ENCODE measurements around the gene ELFN1.

The ELFN1 gene

GRCh38 chr7:1745018-1745532, 75.0 kb downstream of the ELFN1 start:
- WGBS (ENCODE audit: insufficient coverage): 97% methylated on average over 42 of the region's 46 CpGs
- Histone ChIP-seq H3K27me3 (replicated peaks in 2 of 5; ENCODE audit: control insufficient read depth in 4 of 5, insufficient read depth in 5 of 5, low read length in 4 of 5) (peaks cover 0 to 8% (median 0%) of the 10 kb centered on the region in 5 experiments), H3K4me1 (ENCODE audit: control extremely low read depth in 1 of 4, control insufficient read depth in 4 of 4, insufficient read depth in 4 of 4, low read length in 3 of 4) (peaks cover 0 to 31% (median 19%) of the 10 kb centered on the region in 4 experiments), H3K9me3 (ENCODE audit: control extremely low read depth in 1 of 5, control insufficient read depth in 4 of 5, insufficient read depth in 2 of 5, low read depth in 1 of 5, low read length in 4 of 5) (no peaks in the 10 kb centered on the region), H3K27ac (ENCODE audit: insufficient read depth in 1 of 2, low read depth in 1 of 2, low read length in 2 of 2, poor library complexity in 1 of 2, severe bottlenecking in 2 of 2) (no peak overlapping the region), H3K36me3 (ENCODE audit: control insufficient read depth in 4 of 4, insufficient read depth in 4 of 4, low read length in 3 of 4) (no peaks in the 10 kb centered on the region), H3K4me3 (ENCODE audit: control insufficient read depth in 1 of 7, extremely low read depth in 1 of 7, insufficient read depth in 4 of 7, low read depth in 2 of 7, low read length in 6 of 7) (no peak overlapping the region)
- no peak for DNase-seq
- ChIA-PET POLR2A (no interaction called here), CTCF (no interaction called here)

- ChIA-PET CTCF (no interaction called here), POLR2A (no interaction called here)
- Histone ChIP-seq H3K27ac (ENCODE audit: insufficient read depth in 1 of 2, low read depth in 1 of 2, low read length in 2 of 2, poor library complexity in 1 of 2, severe bottlenecking in 2 of 2) (no peak overlapping the region), H3K4me3 (ENCODE audit: control insufficient read depth in 1 of 7, extremely low read depth in 1 of 7, insufficient read depth in 4 of 7, low read depth in 2 of 7, low read length in 6 of 7) (no peak overlapping the region), H3K4me1 (ENCODE audit: control extremely low read depth in 1 of 4, control insufficient read depth in 4 of 4, insufficient read depth in 4 of 4, low read length in 3 of 4) (peaks cover 0 to 31% (median 19%) of the 10 kb centered on the region in 4 experiments), H3K36me3 (ENCODE audit: control insufficient read depth in 4 of 4, insufficient read depth in 4 of 4, low read length in 3 of 4) (no peaks in the 10 kb centered on the region), H3K9me3 (ENCODE audit: control extremely low read depth in 1 of 5, control insufficient read depth in 4 of 5, insufficient read depth in 2 of 5, low read depth in 1 of 5, low read length in 4 of 5) (no peaks in the 10 kb centered on the region), H3K27me3 (replicated peaks in 2 of 5; ENCODE audit: control insufficient read depth in 4 of 5, insufficient read depth in 5 of 5, low read length in 4 of 5) (peaks cover 0 to 8% (median 0%) of the 10 kb centered on the region in 5 experiments)
- no peak for DNase-seq
- WGBS (ENCODE audit: insufficient coverage): 94% methylated on average over 70 of the region's 72 CpGs
These were observed 75.8 kb downstream of the ELFN1 start for GRCh38 chr7:1745576-1746490.

- H3K27me3 ChIP-seq (replicated peaks in 2 of 5; ENCODE audit: control insufficient read depth in 4 of 5, insufficient read depth in 5 of 5, low read length in 4 of 5): peaks cover 0 to 8% (median 0%) of the 10 kb centered on the region in 5 experiments
- CTCF ChIA-PET: no interaction called here
- H3K36me3 ChIP-seq (ENCODE audit: control insufficient read depth in 4 of 4, insufficient read depth in 4 of 4, low read length in 3 of 4): no peaks in the 10 kb centered on the region
- no peak overlapping the region for H3K4me3 ChIP-seq (ENCODE audit: control insufficient read depth in 1 of 7, extremely low read depth in 1 of 7, insufficient read depth in 4 of 7, low read depth in 2 of 7, low read length in 6 of 7)
- H3K4me1 ChIP-seq (ENCODE audit: control extremely low read depth in 1 of 4, control insufficient read depth in 4 of 4, insufficient read depth in 4 of 4, low read length in 3 of 4): peaks cover 0 to 26% (median 19%) of the 10 kb centered on the region in 4 experiments
- POLR2A ChIA-PET: no interaction called here
- 93% methylated on average over 47 of the region's 60 CpGs for WGBS (ENCODE audit: insufficient coverage)
- no peaks in the 10 kb centered on the region for H3K9me3 ChIP-seq (ENCODE audit: control extremely low read depth in 1 of 5, control insufficient read depth in 4 of 5, insufficient read depth in 2 of 5, low read depth in 1 of 5, low read length in 4 of 5)
- no peak overlapping the region for H3K27ac ChIP-seq (ENCODE audit: insufficient read depth in 1 of 2, low read depth in 1 of 2, low read length in 2 of 2, poor library complexity in 1 of 2, severe bottlenecking in 2 of 2)
- no peak for DNase-seq
These were observed 76.5 kb downstream of the ELFN1 start for GRCh38 chr7:1746491-1746975.

GRCh38 chr7:1747004-1747801, 77.1 kb downstream of the ELFN1 start:
- H3K4me1 ChIP-seq (ENCODE audit: control extremely low read depth in 1 of 4, control insufficient read depth in 4 of 4, insufficient read depth in 4 of 4, low read length in 3 of 4): peaks cover 0 to 19% (median 14%) of the 10 kb centered on the region in 4 experiments
- ChIA-PET CTCF (no interaction called here), POLR2A (no interaction called here)
- H3K27me3 ChIP-seq (replicated peaks in 2 of 5; ENCODE audit: control insufficient read depth in 4 of 5, insufficient read depth in 5 of 5, low read length in 4 of 5): peaks cover 0 to 8% (median 0%) of the 10 kb centered on the region in 5 experiments
- no peaks in the 10 kb centered on the region for H3K36me3 ChIP-seq (ENCODE audit: control insufficient read depth in 4 of 4, insufficient read depth in 4 of 4, low read length in 3 of 4)
- no peak for DNase-seq
- H3K27ac ChIP-seq (ENCODE audit: insufficient read depth in 1 of 2, low read depth in 1 of 2, low read length in 2 of 2, poor library complexity in 1 of 2, severe bottlenecking in 2 of 2): no peak overlapping the region
- H3K4me3 ChIP-seq (ENCODE audit: control insufficient read depth in 1 of 7, extremely low read depth in 1 of 7, insufficient read depth in 4 of 7, low read depth in 2 of 7, low read length in 6 of 7): no peak overlapping the region
- 93% methylated on average over 25 of the region's 38 CpGs for WGBS (ENCODE audit: insufficient coverage)
- H3K9me3 ChIP-seq (ENCODE audit: control extremely low read depth in 1 of 5, control insufficient read depth in 4 of 5, insufficient read depth in 2 of 5, low read depth in 1 of 5, low read length in 4 of 5): no peaks in the 10 kb centered on the region

- peak in 1 of 3 donors; percentile 30 for DNase-seq
- ChIA-PET CTCF (no interaction called here), POLR2A (no interaction called here)
- H3K4me3 ChIP-seq (ENCODE audit: control insufficient read depth in 1 of 7, extremely low read depth in 1 of 7, insufficient read depth in 4 of 7, low read depth in 2 of 7, low read length in 6 of 7): no peak overlapping the region
- no peaks in the 10 kb centered on the region for H3K36me3 ChIP-seq (ENCODE audit: control insufficient read depth in 4 of 4, insufficient read depth in 4 of 4, low read length in 3 of 4)
- H3K9me3 ChIP-seq (ENCODE audit: control extremely low read depth in 1 of 5, control insufficient read depth in 4 of 5, insufficient read depth in 2 of 5, low read depth in 1 of 5, low read length in 4 of 5): no peaks in the 10 kb centered on the region
- 75% methylated on average over 23 of the region's 32 CpGs for WGBS (ENCODE audit: insufficient coverage)
- H3K27me3 ChIP-seq (replicated peaks in 2 of 5; ENCODE audit: control insufficient read depth in 4 of 5, insufficient read depth in 5 of 5, low read length in 4 of 5): peaks cover 0 to 8% (median 0%) of the 10 kb centered on the region in 5 experiments
- H3K27ac ChIP-seq (ENCODE audit: insufficient read depth in 1 of 2, low read depth in 1 of 2, low read length in 2 of 2, poor library complexity in 1 of 2, severe bottlenecking in 2 of 2): no peak overlapping the region
- H3K4me1 ChIP-seq (ENCODE audit: control extremely low read depth in 1 of 4, control insufficient read depth in 4 of 4, insufficient read depth in 4 of 4, low read length in 3 of 4): peaks cover 0 to 9% (median 5%) of the 10 kb centered on the region in 4 experiments
These were observed 78.2 kb downstream of the ELFN1 start for GRCh38 chr7:1748076-1748838.

GRCh38 chr7:1748839-1749173, 78.7 kb downstream of the ELFN1 start:
- Histone ChIP-seq H3K4me1 (ENCODE audit: control extremely low read depth in 1 of 4, control insufficient read depth in 4 of 4, insufficient read depth in 4 of 4, low read length in 3 of 4) (peaks cover 0 to 10% (median 5%) of the 10 kb centered on the region in 4 experiments), H3K36me3 (ENCODE audit: control insufficient read depth in 4 of 4, insufficient read depth in 4 of 4, low read length in 3 of 4) (no peaks in the 10 kb centered on the region), H3K4me3 (ENCODE audit: control insufficient read depth in 1 of 7, extremely low read depth in 1 of 7, insufficient read depth in 4 of 7, low read depth in 2 of 7, low read length in 6 of 7) (no peak overlapping the region), H3K9me3 (ENCODE audit: control extremely low read depth in 1 of 5, control insufficient read depth in 4 of 5, insufficient read depth in 2 of 5, low read depth in 1 of 5, low read length in 4 of 5) (no peaks in the 10 kb centered on the region), H3K27ac (ENCODE audit: insufficient read depth in 1 of 2, low read depth in 1 of 2, low read length in 2 of 2, poor library complexity in 1 of 2, severe bottlenecking in 2 of 2) (no peak overlapping the region), H3K27me3 (replicated peaks in 2 of 5; ENCODE audit: control insufficient read depth in 4 of 5, insufficient read depth in 5 of 5, low read length in 4 of 5) (peaks cover 0 to 8% (median 0%) of the 10 kb centered on the region in 5 experiments)
- POLR2A ChIA-PET: no interaction called here
- WGBS (ENCODE audit: insufficient coverage): 5% methylated on average over 6 of the region's 8 CpGs
- CTCF ChIA-PET: no interaction called here
- peak in 1 of 3 donors; percentile 28 for DNase-seq
